Neural progenitor cell (in vitro differentiated cells): Measurements from ENCODE around the gene ABCE1.

Experiments
- CTCF ChIP-seq: fragments of 200-600 bp; sonication (generic); IDR thresholded peaks from 2 replicates; pipeline ENCODE4 v1.5.1; 2017; ENCODE audit warnings: antibody characterized with exemption, mild to moderate bottlenecking
- EZH2 ChIP-seq: fragments of 200-600 bp; sonication (generic); IDR thresholded peaks from 2 replicates; pipeline ENCODE4 v1.6.1; 2017; ENCODE audit warnings: antibody characterized with exemption, mild to moderate bottlenecking, moderate library complexity
- EZH2phosphoT487 ChIP-seq: fragments of 200-600 bp; sonication (generic); IDR thresholded peaks from 2 replicates; pipeline ENCODE4 v1.6.1; 2017; ENCODE audit warnings: antibody characterized with exemption

- TF ChIP-seq CTCF, result no peak
- TF ChIP-seq EZH2phosphoT487, result no peak
- no peak for TF ChIP-seq EZH2
Observed at GRCh38 chr4:145075742-145076468, 22.2 kb upstream of the ABCE1 start.
